Liver (tissue), 9 donors: ENCODE measurements around the gene OR2V1. TPM values are rescaled to one million over a fixed set of nuclear protein-coding genes. Genes with fewer than 3 reads are reported as not detected.

Source experiments
- DNase-seq: peaks from one replicate; pipeline ENCODE4 v3.0.0-alpha.2; 2017; ENCODE audit warnings: low spot score
- H3K27ac ChIP-seq, 2 donors: one replicate each; pipeline ENCODE4 v1.7.0; 2013; ENCODE audit warnings: inconsistent platforms in 2 of 2, low read length in 2 of 2, control low read depth in 1 of 2, low read depth in 1 of 2, mild to moderate bottlenecking in 1 of 2
- H3K27me3 ChIP-seq, 4 donors: one replicate each; pipeline versions ENCODE4 v1.6.1 to v1.7.0; 2013; ENCODE audit warnings: low read length in 3 of 4, inconsistent platforms in 1 of 4, mild to moderate bottlenecking in 1 of 4, moderate library complexity in 1 of 4; ENCODE audit not compliant: control insufficient read depth in 4 of 4, insufficient read depth in 4 of 4
- H3K36me3 ChIP-seq, 4 donors: one replicate each; pipeline versions ENCODE4 v1.6.1 to v1.7.0; 2013; ENCODE audit warnings: low read length in 3 of 4, mild to moderate bottlenecking in 3 of 4, low read depth in 1 of 4, moderate library complexity in 1 of 4; ENCODE audit not compliant: control insufficient read depth in 4 of 4, insufficient read depth in 3 of 4
- H3K4me1 ChIP-seq, 4 donors: one replicate each; pipeline versions ENCODE4 v1.6.1 to v1.7.0; 2013; ENCODE audit warnings: low read length in 3 of 4, mild to moderate bottlenecking in 3 of 4, moderate library complexity in 1 of 4; ENCODE audit not compliant: control insufficient read depth in 4 of 4, insufficient read depth in 4 of 4
- H3K4me3 ChIP-seq, 3 donors: one replicate each; pipeline versions ENCODE4 v1.6.1 to v1.7.0; 2013; ENCODE audit warnings: low read length in 3 of 3, control low read depth in 1 of 3, low read depth in 1 of 3, mild to moderate bottlenecking in 1 of 3
- H3K9ac ChIP-seq, 2 donors: one replicate each; pipeline ENCODE4 v1.7.0; 2013; ENCODE audit warnings: low read length in 2 of 2, mild to moderate bottlenecking in 2 of 2, moderate library complexity in 2 of 2, control low read depth in 1 of 2, low read depth in 1 of 2
- H3K9me3 ChIP-seq, 4 donors: one replicate each; pipeline versions ENCODE4 v1.6.1 to v1.7.0; 2013; ENCODE audit warnings: low read length in 3 of 4; ENCODE audit not compliant: control insufficient read depth in 4 of 4
- ATF3 ChIP-seq: IDR thresholded peaks from 2 replicates; pipeline ENCODE4 v1.6.1; 2016; ENCODE audit warnings: antibody characterized with exemption
- CTCF ChIP-seq: fragments of 150-350 bp; IDR thresholded peaks from 2 replicates; pipeline ENCODE4 v1.5.1; 2017; ENCODE audit warnings: improper control_type of control experiment, low read depth, low read length; ENCODE audit not compliant: missing input control
- EGR1 ChIP-seq, 2 donors: IDR thresholded peaks; 2 replicates each; pipeline ENCODE4 v1.6.1; 2016 to 2018; ENCODE audit warnings: antibody characterized with exemption in 2 of 2, low read depth in 2 of 2
- FOXA1 ChIP-seq: IDR thresholded peaks from 2 replicates; pipeline ENCODE4 v1.6.1; 2016; ENCODE audit warnings: antibody characterized with exemption
- GABPA ChIP-seq, 2 donors: IDR thresholded peaks in 1 of 2; conservative IDR thresholded peaks in 1 of 2; 2 replicates each; pipeline ENCODE4 v1.6.1; 2016; ENCODE audit warnings: antibody characterized with exemption in 2 of 2, mild to moderate bottlenecking in 1 of 2, moderate library complexity in 1 of 2
- HNF4G ChIP-seq: IDR thresholded peaks from 2 replicates; pipeline ENCODE4 v1.6.1; 2016; ENCODE audit warnings: antibody characterized with exemption
- JUND ChIP-seq, 2 donors: IDR thresholded peaks; 2 replicates each; pipeline ENCODE4 v1.6.1; 2016; ENCODE audit warnings: antibody characterized with exemption in 2 of 2
- NR2F2 ChIP-seq: IDR thresholded peaks from 2 replicates; pipeline ENCODE4 v1.6.1; 2016; ENCODE audit warnings: antibody characterized with exemption
- RAD21 ChIP-seq, 2 donors: IDR thresholded peaks; 2 replicates each; pipeline ENCODE4 v1.6.1; 2016; ENCODE audit warnings: antibody characterized with exemption in 2 of 2, mild to moderate bottlenecking in 2 of 2
- REST ChIP-seq: IDR thresholded peaks from 2 replicates; pipeline ENCODE4 v1.6.1; 2016; ENCODE audit warnings: antibody characterized with exemption, mild to moderate bottlenecking
- RXRA ChIP-seq, 2 donors: IDR thresholded peaks; 2 replicates each; pipeline ENCODE4 v1.6.1; 2017 to 2018; ENCODE audit warnings: antibody characterized with exemption in 2 of 2, mild to moderate bottlenecking in 1 of 2
- SP1 ChIP-seq: IDR thresholded peaks from 2 replicates; pipeline ENCODE4 v1.6.1; 2018; ENCODE audit warnings: antibody characterized with exemption, mild to moderate bottlenecking
- TAF1 ChIP-seq: conservative IDR thresholded peaks from 2 replicates; pipeline ENCODE4 v1.6.1; 2016; ENCODE audit warnings: antibody characterized with exemption, mild to moderate bottlenecking
- YY1 ChIP-seq: IDR thresholded peaks from 2 replicates; pipeline ENCODE4 v1.6.1; 2016; ENCODE audit warnings: antibody characterized with exemption, mild to moderate bottlenecking
- ZBTB33 ChIP-seq: IDR thresholded peaks from 2 replicates; pipeline ENCODE4 v1.6.1; 2016; ENCODE audit warnings: antibody characterized with exemption
- WGBS: extraction: QIAGEN DNeasy Blood & Tissue Kit; methylation state at CpG from one replicate; pipeline ENCODE4 v1.1.7; 2013; 5-methylcytosine and 5-hydroxymethylcytosine counted together
- polyA plus RNA-seq, 2 donors: library from polyadenylated mRNA; stranded (reverse) in 1 of 2; unstranded in 1 of 2; fragments of 200-250 nt in 1 of 2; fragments of >200 nt in 1 of 2; fragmentation: Nextera tagmentation in 1 of 2; extraction: Ambion mirVana in 1 of 2; gene quantifications; one replicate each; pipeline versions ENCODE4 v1.2.1 to v1.2.3, GENCODE V29; 2013 to 2015
- total RNA-seq, 2 donors: library from RNA; depleted of rRNA; stranded (reverse); fragments of >200 nt; gene quantifications; one replicate each; pipeline ENCODE4 v1.2.3, GENCODE V29; 2014
- donor health status: healthy.
- donor health status: healthy.
- donor health status: healthy.
- donor health status: healthy.
- donor health status: healthy.

Gene OR2V1
- total and polyA plus RNA-seq, 4 donors, result not detected

GRCh38 chr5:181119105-181119504 is 11.9 kb downstream of the OR2V1 start (continued):
- TF ChIP-seq REST, result no peak
- TF ChIP-seq YY1, result no peak
- TF ChIP-seq GABPA (IDR thresholded peaks at IDR 0.05 in 1 of 2, conservative IDR thresholded peaks at IDR 0.05 in 1 of 2), result no peak
- no peak for TF ChIP-seq FOXA1
- TF ChIP-seq TAF1, result no peak

GRCh38 chr5:181118369-181118768 is 12.6 kb downstream of the OR2V1 start:
- Histone ChIP-seq H3K36me3 (no peaks in the 10 kb centered on the region), H3K27ac (no peak overlapping the region), H3K4me3 (no peak overlapping the region), H3K4me1 (no peaks in the 10 kb centered on the region), H3K9me3 (peaks cover 0 to 3% (median 1%) of the 10 kb centered on the region in 4 donors), H3K9ac (no peak overlapping the region), H3K27me3 (peaks cover 0 to 7% (median 2%) of the 10 kb centered on the region in 4 donors)
- TF ChIP-seq EGR1 (IDR thresholded peaks at IDR 0.05; ENCODE audit: low read depth in 2 of 2), result no peak
- TF ChIP-seq HNF4G, result no peak
- TF ChIP-seq GABPA (IDR thresholded peaks at IDR 0.05 in 1 of 2, conservative IDR thresholded peaks at IDR 0.05 in 1 of 2), result no peak
- no peak for TF ChIP-seq YY1
- TF ChIP-seq CTCF, result no peak
- WGBS, result 77% methylated on average over 6 of the region's 6 CpGs
- DNase-seq, result no peak

- WGBS, result 9% methylated on average over 47 of the region's 47 CpGs
- no peak for DNase-seq
- Histone ChIP-seq H3K27ac (no peak overlapping the region), H3K36me3 (no peaks in the 10 kb centered on the region), H3K4me1 (no peaks in the 10 kb centered on the region), H3K9me3 (peaks cover 0 to 3% (median 1%) of the 10 kb centered on the region in 4 donors), H3K9ac (no peak overlapping the region), H3K27me3 (peaks cover 0 to 3% (median 2%) of the 10 kb centered on the region in 4 donors), H3K4me3 (no peak overlapping the region)
- TF ChIP-seq RXRA (IDR thresholded peaks at IDR 0.05), result no peak
- TF ChIP-seq RAD21 (IDR thresholded peaks at IDR 0.05), result no peak
- no peak for TF ChIP-seq GABPA (IDR thresholded peaks at IDR 0.05 in 1 of 2, conservative IDR thresholded peaks at IDR 0.05 in 1 of 2)
- no peak for TF ChIP-seq ATF3
- TF ChIP-seq FOXA1, result no peak
- no peak for TF ChIP-seq JUND (IDR thresholded peaks at IDR 0.05)
- no peak for TF ChIP-seq ZBTB33
- no peak for TF ChIP-seq YY1
- TF ChIP-seq REST, result no peak
- TF ChIP-seq HNF4G, result no peak
- no peak for TF ChIP-seq NR2F2
- no peak for TF ChIP-seq SP1
These were observed 15.9 kb downstream of the OR2V1 start for GRCh38 chr5:181114844-181115778.
